ENCODE data around the gene SPRYD7. TPM values are rescaled to one million over a fixed set of nuclear protein-coding genes. Genes with fewer than 3 reads are reported as not detected.

SPRYD7 gene
- total RNA-seq, 3 donors from 2014 or later (not counting 1 experiment from before 2014, with no cell fraction given) = 3.0 to 6.2 (median 4.4) TPM

DNA sequence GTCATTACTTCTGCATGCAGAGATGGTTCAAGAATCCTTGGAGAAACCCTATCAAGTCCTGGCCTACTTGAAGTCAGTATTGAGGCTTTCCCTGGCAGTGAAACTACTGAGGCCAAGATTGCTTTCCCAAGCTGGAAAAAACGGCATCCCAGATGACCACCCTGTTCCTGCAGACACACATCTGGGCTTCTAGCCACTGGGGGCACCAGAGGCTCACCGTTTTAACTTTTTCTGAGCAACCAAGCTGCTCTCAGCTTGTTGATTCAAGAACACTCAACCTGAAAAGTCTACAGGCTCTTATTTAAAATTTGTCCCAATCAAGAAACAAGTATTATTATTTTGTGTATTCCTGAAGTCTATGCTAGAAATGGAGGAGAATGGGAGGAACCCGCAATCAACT, 66.6 kb downstream of the SPRYD7 start:
- no peaks in the 10 kb centered on the region for H3K27me3 ChIP-seq (ENCODE audit: control insufficient read depth, insufficient read depth, low read length)
- H3K4me1 Mint-ChIP-seq = no peaks in the 10 kb centered on the region
- TF ChIP-seq, protein P1, sequence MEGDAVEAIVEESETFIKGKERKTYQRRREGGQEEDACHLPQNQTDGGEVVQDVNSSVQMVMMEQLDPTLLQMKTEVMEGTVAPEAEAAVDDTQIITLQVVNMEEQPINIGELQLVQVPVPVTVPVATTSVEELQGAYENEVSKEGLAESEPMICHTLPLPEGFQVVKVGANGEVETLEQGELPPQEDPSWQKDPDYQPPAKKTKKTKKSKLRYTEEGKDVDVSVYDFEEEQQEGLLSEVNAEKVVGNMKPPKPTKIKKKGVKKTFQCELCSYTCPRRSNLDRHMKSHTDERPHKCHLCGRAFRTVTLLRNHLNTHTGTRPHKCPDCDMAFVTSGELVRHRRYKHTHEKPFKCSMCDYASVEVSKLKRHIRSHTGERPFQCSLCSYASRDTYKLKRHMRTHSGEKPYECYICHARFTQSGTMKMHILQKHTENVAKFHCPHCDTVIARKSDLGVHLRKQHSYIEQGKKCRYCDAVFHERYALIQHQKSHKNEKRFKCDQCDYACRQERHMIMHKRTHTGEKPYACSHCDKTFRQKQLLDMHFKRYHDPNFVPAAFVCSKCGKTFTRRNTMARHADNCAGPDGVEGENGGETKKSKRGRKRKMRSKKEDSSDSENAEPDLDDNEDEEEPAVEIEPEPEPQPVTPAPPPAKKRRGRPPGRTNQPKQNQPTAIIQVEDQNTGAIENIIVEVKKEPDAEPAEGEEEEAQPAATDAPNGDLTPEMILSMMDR (IDR thresholded peaks at IDR 0.05) = no peak
- intact Hi-C loops (cut with micrococcal nuclease) = no loop called here
- H3K36me3 ChIP-seq (ENCODE audit: control insufficient read depth, insufficient read depth, low read length) = no peaks in the 10 kb centered on the region
- DNase-seq (no peak), ATAC-seq (no peak)
- no peak overlapping the region for H3K4me3 Mint-ChIP-seq
- H3K9me3 Mint-ChIP-seq = no peaks in the 10 kb centered on the region
- H3K36me3 Mint-ChIP-seq = no peaks in the 10 kb centered on the region
- H3K4me3 ChIP-seq (ENCODE audit: low read length) = no peak overlapping the region
- H3K4me1 ChIP-seq (ENCODE audit: control insufficient read depth, insufficient read depth, low read length) = no peaks in the 10 kb centered on the region
- no peaks in the 10 kb centered on the region for H3K9me3 ChIP-seq (ENCODE audit: control insufficient read depth, insufficient read depth, low read length)
- H3K27ac ChIP-seq (ENCODE audit: low read length) = no peak overlapping the region
- peaks cover 0 to 3% of the 10 kb centered on the region in 2 donors for H3K27me3 Mint-ChIP-seq (ENCODE audit: low read depth in 2 of 2)
- H3K27ac Mint-ChIP-seq = no peak overlapping the region
- WGBS (ENCODE audit: insufficient coverage) = 70% methylated on average over 3 of the region's 3 CpGs

DNA sequence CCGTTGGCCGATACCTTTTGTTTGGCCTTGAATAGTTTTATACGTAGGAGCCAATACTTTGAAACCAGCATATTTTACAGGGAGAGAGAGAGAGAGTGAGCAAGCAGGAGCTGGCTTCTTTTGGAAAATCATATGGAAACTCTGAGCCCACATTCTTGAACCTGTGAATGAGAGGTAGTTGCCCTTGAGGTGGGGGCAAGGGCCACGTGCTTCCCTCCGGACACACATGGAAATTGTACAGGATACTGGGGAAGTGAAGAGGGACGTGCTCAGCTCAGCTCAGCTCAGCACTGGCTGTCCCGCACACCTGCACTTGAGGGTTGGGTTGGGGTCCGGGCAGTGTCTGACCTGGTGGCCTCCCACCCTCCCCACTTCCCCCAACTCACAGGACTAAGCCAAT, 68.3 kb downstream of the SPRYD7 start:
- Mint-ChIP-seq H3K4me1 (no peaks in the 10 kb centered on the region), H3K27me3 (ENCODE audit: low read depth in 2 of 2) (peaks cover 8 to 10% of the 10 kb centered on the region in 2 donors), H3K27ac (no peak overlapping the region), H3K36me3 (no peaks in the 10 kb centered on the region), H3K9me3 (no peaks in the 10 kb centered on the region), H3K4me3 (no peak overlapping the region)
- intact Hi-C loops (cut with micrococcal nuclease) = no loop called here
- Histone ChIP-seq H3K4me1 (ENCODE audit: control insufficient read depth, insufficient read depth, low read length) (no peaks in the 10 kb centered on the region), H3K9me3 (ENCODE audit: control insufficient read depth, insufficient read depth, low read length) (no peaks in the 10 kb centered on the region), H3K27ac (ENCODE audit: low read length) (no peak overlapping the region), H3K27me3 (ENCODE audit: control insufficient read depth, insufficient read depth, low read length) (no peaks in the 10 kb centered on the region), H3K4me3 (ENCODE audit: low read length) (no peak overlapping the region), H3K36me3 (ENCODE audit: control insufficient read depth, insufficient read depth, low read length) (no peaks in the 10 kb centered on the region)
- TF ChIP-seq, protein P1 (IDR thresholded peaks at IDR 0.05) = no peak
- ATAC-seq (no peak), DNase-seq (no peak)
- 93% methylated on average over 8 of the region's 8 CpGs for WGBS (ENCODE audit: insufficient coverage)

DNA sequence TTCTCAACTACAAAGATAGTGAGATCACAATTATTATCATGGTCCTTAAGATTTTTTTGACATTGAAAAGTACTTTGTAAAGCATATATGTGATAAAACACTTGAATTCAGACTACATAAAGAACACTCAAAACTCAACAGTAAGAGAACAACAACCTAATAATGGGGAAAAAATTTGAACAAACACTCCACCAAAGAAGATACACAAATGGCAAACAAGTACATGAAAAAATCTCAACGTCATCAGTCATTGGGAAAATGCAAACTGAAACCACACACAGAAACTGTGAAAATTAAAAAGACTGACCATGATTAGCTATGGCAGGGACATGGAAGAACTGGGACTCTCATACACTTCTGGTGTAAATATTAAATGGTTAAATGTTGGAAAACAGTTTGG, 70.9 kb downstream of the SPRYD7 start:
- DNase-seq (no peak), ATAC-seq (no peak)
- H3K9me3 Mint-ChIP-seq = no peaks in the 10 kb centered on the region
- H3K27me3 Mint-ChIP-seq (ENCODE audit: low read depth in 2 of 2) = peaks cover 10 to 12% of the 10 kb centered on the region in 2 donors
- Histone ChIP-seq H3K36me3 (ENCODE audit: control insufficient read depth, insufficient read depth, low read length) (no peaks in the 10 kb centered on the region), H3K4me3 (ENCODE audit: low read length) (no peak overlapping the region), H3K4me1 (ENCODE audit: control insufficient read depth, insufficient read depth, low read length) (no peaks in the 10 kb centered on the region), H3K27me3 (ENCODE audit: control insufficient read depth, insufficient read depth, low read length) (no peaks in the 10 kb centered on the region), H3K27ac (ENCODE audit: low read length) (no peak overlapping the region), H3K9me3 (ENCODE audit: control insufficient read depth, insufficient read depth, low read length) (no peaks in the 10 kb centered on the region)
- H3K27ac Mint-ChIP-seq = no peak overlapping the region
- H3K4me3 Mint-ChIP-seq = no peak overlapping the region
- intact Hi-C loops (cut with micrococcal nuclease) = no loop called here
- H3K4me1 Mint-ChIP-seq = no peaks in the 10 kb centered on the region
- WGBS (ENCODE audit: insufficient coverage) = 44% methylated on average over 1 of the region's 1 CpG
- TF ChIP-seq, protein P1 (IDR thresholded peaks at IDR 0.05) = no peak
- H3K36me3 Mint-ChIP-seq = no peaks in the 10 kb centered on the region

DNA sequence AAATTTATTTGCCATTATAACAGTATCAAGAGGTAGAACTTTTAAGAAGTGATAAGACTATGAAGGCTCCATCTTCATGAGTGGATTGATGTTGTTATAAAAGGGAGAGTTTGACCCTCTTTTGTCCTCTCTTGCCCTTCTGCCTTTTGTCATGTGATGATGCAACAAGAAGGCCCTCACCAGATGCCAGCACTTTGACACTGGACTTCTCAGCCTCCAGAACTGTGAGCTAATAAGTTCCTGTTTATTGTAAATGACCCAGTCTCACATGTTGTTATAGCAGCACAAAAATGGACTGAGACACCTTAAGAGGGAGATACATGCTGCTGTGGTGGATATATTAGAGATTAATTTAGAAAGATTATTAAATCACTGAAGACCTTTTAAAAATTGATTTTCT, 71.6 kb downstream of the SPRYD7 start:
- Mint-ChIP-seq H3K4me3 (no peak overlapping the region), H3K27me3 (ENCODE audit: low read depth in 2 of 2) (peaks cover 10 to 12% of the 10 kb centered on the region in 2 donors), H3K27ac (no peak overlapping the region), H3K36me3 (no peaks in the 10 kb centered on the region), H3K9me3 (no peaks in the 10 kb centered on the region), H3K4me1 (no peaks in the 10 kb centered on the region)
- Histone ChIP-seq H3K36me3 (ENCODE audit: control insufficient read depth, insufficient read depth, low read length) (no peaks in the 10 kb centered on the region), H3K27ac (ENCODE audit: low read length) (no peak overlapping the region), H3K9me3 (ENCODE audit: control insufficient read depth, insufficient read depth, low read length) (no peaks in the 10 kb centered on the region), H3K4me3 (ENCODE audit: low read length) (no peak overlapping the region), H3K4me1 (ENCODE audit: control insufficient read depth, insufficient read depth, low read length) (no peaks in the 10 kb centered on the region), H3K27me3 (ENCODE audit: control insufficient read depth, insufficient read depth, low read length) (no peaks in the 10 kb centered on the region)
- DNase-seq = no peak
- intact Hi-C loops (cut with micrococcal nuclease) = no loop called here
- no peak for ATAC-seq
- TF ChIP-seq, protein P1 (IDR thresholded peaks at IDR 0.05) = no peak

All from natural killer cell (primary cell).